ENCODE results near the gene PYY. TPM values are rescaled to one million over a fixed set of nuclear protein-coding genes. Genes with fewer than 3 reads are reported as not detected.

Gene PYY
- polyA plus RNA-seq, 1 donor from 2014 or later = not detected

DNA sequence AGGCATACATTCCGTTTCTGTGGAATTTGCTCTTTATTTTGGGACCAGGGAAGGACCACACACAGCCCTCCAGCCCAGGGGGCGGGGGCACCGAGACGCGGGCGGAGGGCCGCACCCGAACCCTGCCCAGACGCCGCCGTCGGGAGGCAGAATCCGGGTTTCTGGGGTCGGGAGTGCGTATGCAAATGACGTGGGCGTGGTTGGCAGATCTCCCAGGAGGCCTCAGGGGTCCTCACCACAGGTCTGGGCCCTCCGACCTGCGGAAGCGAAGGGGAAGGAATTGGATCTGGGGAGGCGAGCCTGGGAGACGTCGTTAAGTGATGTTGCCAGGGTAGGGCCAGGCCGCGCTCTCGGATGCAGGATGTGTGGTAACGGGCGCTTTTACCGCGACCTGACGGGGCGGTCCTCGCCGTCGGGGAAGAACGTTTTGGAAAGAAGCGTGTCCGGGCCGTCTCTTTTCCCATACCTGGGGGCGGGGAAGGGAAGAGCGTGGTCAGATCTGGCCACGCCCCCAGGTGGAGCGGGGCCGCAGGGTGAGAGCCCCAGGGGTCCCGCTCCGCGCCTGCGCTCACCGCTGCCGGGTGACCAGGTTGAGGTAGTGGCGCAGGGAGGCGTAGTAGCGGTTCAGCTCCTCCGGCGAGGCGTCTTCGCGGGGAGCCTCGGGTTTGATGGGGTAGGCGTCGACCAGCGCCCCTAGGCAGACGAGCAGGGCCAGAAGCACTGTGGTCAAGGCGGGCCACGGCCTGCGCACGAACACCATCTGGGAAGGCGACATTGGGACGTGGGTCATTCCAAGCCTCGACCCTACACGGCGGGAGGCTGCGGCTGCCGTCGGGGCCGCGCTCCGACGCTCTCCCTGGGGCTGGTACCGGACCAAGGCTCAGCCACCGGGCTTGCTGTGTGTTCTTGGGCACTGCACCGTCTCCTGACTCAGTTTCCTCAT is 745 bp downstream of the PYY start:
- H3K4me3 ChIP-seq (ENCODE audit: low read length) = no peak overlapping the region
- no peak overlapping the region for H3K9ac ChIP-seq (ENCODE audit: low read length)

DNA sequence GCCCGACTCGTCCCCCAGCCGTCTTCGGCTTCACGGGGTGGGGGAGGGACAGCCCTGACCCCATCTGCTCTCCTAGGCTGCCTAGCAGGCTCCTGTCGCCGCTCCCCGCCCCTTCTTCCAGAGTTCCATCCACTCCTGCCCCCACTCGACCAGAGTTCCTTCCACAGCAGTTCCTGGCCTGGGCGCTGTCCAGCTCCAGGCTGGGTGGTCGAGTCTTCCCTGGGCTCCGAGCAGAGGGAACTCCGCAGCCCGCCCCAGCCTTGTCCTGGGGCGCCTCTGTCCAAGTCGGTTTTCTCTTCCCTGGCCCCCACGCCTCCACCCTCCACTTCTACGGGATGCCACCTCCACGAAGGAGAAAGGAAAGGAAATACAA is 1.4 kb downstream of the PYY start:
- Histone ChIP-seq H3K79me2 (replicated peaks; ENCODE audit: insufficient read depth, low read length) (no peaks in the 10 kb centered on the region), H3K36me3 (ENCODE audit: insufficient read depth, low read length) (no peaks in the 10 kb centered on the region), H4K20me1 (ENCODE audit: insufficient read depth) (no peaks in the 10 kb centered on the region), H3K27ac (ENCODE audit: low read length) (no peak overlapping the region), H3K9me2 (ENCODE audit: insufficient read depth, low read length) (no peaks in the 10 kb centered on the region), H3K4me3 (ENCODE audit: low read length) (no peak overlapping the region), H3K9ac (ENCODE audit: low read length) (no peak overlapping the region), H3K27me3 (ENCODE audit: insufficient read depth, low read depth, low read length) (peaks cover 45% of the 10 kb centered on the region), H3K9me3 (ENCODE audit: low read length) (no peaks in the 10 kb centered on the region), H3F3A (ENCODE audit: insufficient read depth, low read length, poor library complexity, severe bottlenecking) (no peaks in the 10 kb centered on the region), H3K4me2 (ENCODE audit: low read length) (no peak overlapping the region), H2AFZ (ENCODE audit: low read depth, low read length) (no peak overlapping the region)
- TF ChIP-seq MXI1 (conservative IDR thresholded peaks at IDR 0.05; ENCODE audit: poor library complexity, severe bottlenecking) = no peak
- TF ChIP-seq, protein P1, sequence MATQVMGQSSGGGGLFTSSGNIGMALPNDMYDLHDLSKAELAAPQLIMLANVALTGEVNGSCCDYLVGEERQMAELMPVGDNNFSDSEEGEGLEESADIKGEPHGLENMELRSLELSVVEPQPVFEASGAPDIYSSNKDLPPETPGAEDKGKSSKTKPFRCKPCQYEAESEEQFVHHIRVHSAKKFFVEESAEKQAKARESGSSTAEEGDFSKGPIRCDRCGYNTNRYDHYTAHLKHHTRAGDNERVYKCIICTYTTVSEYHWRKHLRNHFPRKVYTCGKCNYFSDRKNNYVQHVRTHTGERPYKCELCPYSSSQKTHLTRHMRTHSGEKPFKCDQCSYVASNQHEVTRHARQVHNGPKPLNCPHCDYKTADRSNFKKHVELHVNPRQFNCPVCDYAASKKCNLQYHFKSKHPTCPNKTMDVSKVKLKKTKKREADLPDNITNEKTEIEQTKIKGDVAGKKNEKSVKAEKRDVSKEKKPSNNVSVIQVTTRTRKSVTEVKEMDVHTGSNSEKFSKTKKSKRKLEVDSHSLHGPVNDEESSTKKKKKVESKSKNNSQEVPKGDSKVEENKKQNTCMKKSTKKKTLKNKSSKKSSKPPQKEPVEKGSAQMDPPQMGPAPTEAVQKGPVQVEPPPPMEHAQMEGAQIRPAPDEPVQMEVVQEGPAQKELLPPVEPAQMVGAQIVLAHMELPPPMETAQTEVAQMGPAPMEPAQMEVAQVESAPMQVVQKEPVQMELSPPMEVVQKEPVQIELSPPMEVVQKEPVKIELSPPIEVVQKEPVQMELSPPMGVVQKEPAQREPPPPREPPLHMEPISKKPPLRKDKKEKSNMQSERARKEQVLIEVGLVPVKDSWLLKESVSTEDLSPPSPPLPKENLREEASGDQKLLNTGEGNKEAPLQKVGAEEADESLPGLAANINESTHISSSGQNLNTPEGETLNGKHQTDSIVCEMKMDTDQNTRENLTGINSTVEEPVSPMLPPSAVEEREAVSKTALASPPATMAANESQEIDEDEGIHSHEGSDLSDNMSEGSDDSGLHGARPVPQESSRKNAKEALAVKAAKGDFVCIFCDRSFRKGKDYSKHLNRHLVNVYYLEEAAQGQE (IDR thresholded peaks at IDR 0.05; ENCODE audit: borderline replicate concordance) = no peak
- no peak for TF ChIP-seq EP300 (conservative IDR thresholded peaks at IDR 0.05; ENCODE audit: poor library complexity, severe bottlenecking)
- TF ChIP-seq RAD21 (conservative IDR thresholded peaks at IDR 0.05) = no peak
- TF ChIP-seq POLR2AphosphoS5 (IDR thresholded peaks at IDR 0.05) = no peak
- TF ChIP-seq TAF1 (IDR thresholded peaks at IDR 0.05; ENCODE audit: low read depth) = no peak
- TF ChIP-seq, protein P2, sequence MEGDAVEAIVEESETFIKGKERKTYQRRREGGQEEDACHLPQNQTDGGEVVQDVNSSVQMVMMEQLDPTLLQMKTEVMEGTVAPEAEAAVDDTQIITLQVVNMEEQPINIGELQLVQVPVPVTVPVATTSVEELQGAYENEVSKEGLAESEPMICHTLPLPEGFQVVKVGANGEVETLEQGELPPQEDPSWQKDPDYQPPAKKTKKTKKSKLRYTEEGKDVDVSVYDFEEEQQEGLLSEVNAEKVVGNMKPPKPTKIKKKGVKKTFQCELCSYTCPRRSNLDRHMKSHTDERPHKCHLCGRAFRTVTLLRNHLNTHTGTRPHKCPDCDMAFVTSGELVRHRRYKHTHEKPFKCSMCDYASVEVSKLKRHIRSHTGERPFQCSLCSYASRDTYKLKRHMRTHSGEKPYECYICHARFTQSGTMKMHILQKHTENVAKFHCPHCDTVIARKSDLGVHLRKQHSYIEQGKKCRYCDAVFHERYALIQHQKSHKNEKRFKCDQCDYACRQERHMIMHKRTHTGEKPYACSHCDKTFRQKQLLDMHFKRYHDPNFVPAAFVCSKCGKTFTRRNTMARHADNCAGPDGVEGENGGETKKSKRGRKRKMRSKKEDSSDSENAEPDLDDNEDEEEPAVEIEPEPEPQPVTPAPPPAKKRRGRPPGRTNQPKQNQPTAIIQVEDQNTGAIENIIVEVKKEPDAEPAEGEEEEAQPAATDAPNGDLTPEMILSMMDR (IDR thresholded peaks at IDR 0.05; ENCODE audit: poor library complexity, severe bottlenecking) = no peak
- no peak for TF ChIP-seq SMC3 (conservative IDR thresholded peaks at IDR 0.05; ENCODE audit: poor library complexity)
- TF ChIP-seq EZH2 (IDR thresholded peaks at IDR 0.05; ENCODE audit: borderline replicate concordance, insufficient read depth, low read length, poor library complexity, severe bottlenecking) = no peak

More for the DNA sequence above, 745 bp downstream of the PYY start:
- Histone ChIP-seq H4K20me1 (ENCODE audit: insufficient read depth) (no peaks in the 10 kb centered on the region), H3K9me3 (ENCODE audit: low read length) (no peaks in the 10 kb centered on the region), H3K36me3 (ENCODE audit: insufficient read depth, low read length) (no peaks in the 10 kb centered on the region), H2AFZ (ENCODE audit: low read depth, low read length) (no peak overlapping the region), H3F3A (ENCODE audit: insufficient read depth, low read length, poor library complexity, severe bottlenecking) (no peaks in the 10 kb centered on the region), H3K79me2 (replicated peaks; ENCODE audit: insufficient read depth, low read length) (no peaks in the 10 kb centered on the region), H3K27me3 (ENCODE audit: insufficient read depth, low read depth, low read length) (peaks cover 45% of the 10 kb centered on the region), H3K4me2 (ENCODE audit: low read length) (no peak overlapping the region), H3K27ac (ENCODE audit: low read length) (no peak overlapping the region), H3K9me2 (ENCODE audit: insufficient read depth, low read length) (no peaks in the 10 kb centered on the region)
- TF ChIP-seq EP300 (conservative IDR thresholded peaks at IDR 0.05; ENCODE audit: poor library complexity, severe bottlenecking) = no peak
- TF ChIP-seq, protein P1 (IDR thresholded peaks at IDR 0.05; ENCODE audit: borderline replicate concordance) = no peak

Measured in neural cell (in vitro differentiated cells).